Activated CD8-positive, alpha-beta memory T cell treated with anti-CD3 and anti-CD28 coated beads, Interleukin-2, amount 50 U/mL, for 1 hour (primary cell): Measurements from ENCODE around the gene ANK2.

Experiments
- DNase-seq: peaks from one replicate; pipeline ENCODE4 v3.0.0-alpha.2; 2020; ENCODE audit errors: extremely low read depth

The ANK2 gene

GRCh38 chr4:113397114-113397701 lies 347.8 kb downstream of the ANK2 start:
- DNase-seq, result no peak

DNA sequence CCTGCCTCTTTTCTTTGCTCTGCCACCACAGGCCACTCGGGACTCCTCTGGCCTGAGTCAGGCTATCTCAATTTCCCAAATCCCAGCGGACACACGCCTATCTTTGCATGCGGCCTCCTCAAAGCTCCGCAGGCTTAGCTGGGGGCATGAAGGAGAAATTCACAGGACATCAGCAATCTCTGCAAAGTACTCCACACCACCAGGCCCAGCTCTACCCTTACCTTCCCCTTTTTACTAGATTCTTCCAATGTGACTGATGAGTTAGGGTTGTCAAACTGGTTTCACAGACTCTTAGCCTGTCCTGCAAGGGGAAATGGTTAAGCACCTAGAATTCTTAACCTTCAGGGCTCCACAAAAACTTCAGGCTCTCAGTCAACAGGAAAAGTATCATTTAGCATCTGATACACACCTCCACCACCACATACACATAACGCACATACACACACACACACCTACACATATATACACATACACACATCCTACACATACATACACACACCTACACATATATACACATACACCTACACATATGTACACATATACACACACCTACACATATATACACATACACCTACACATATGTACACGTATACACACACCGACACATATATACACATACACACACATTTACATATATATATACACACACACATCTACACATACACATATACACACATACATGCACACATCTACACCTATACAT lies 349.1 kb downstream of the ANK2 start:
- DNase-seq, result no peak

DNA sequence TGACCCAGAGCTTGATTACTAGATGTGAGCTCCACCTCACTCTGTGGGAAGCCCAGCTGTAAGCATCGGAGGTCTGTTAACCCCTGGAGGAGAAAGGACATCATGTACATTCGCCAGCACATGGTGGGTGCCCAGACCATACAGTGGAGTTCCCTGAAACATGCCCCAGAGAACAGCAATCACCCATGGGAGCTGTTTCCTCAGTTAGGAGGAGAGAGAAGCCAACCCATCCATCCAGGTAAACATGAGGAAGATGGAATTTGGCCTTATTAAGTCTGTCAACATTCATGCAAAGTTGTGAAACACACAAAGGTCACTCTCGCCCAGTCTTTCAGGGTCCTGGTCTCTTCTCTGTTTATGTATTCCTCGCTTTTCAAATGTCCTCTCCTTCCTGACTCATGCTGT lies 354.7 kb downstream of the ANK2 start:
- DNase-seq, result no peak

GRCh38 chr4:113404841-113405240 lies 355.4 kb downstream of the ANK2 start:
- DNase-seq, result no peak

DNA sequence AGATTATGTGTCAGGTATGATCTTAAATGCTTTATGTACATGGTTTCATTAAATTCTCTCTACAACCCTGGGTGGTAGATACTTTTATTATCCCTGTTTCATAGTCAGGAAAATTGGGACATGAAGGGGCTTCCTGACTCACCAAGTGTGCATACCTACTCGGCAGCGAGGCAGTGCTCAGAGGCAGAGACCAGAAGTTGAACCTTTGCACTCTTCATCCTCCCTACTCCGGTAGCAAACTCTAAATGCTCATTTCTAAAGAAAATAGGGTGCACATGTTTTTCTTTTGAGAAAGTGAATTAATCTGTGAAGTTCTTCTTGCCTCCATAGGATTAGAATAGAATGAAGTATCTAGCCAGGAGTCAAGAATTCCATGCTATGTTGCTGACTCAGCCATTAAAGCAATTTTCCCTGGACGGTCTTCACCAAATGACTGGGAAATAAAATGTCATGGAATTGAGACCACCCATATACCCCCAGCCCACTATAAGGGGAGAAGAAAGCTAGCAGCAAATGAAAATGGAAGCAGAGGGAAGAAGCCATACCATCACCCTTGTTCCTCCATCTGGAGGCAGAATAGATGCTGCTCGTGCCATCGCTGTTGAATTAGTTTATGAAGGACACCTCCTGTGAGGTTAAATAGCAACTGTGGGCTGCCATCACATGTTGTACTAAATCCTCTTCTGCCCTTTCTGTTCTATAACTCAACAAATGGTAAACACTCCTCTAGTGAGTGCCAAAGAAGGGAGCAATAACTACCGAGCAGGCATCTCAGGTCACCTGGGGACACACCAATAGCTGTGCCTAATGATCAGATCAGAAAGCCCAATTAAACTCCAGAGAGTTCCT lies 356.6 kb downstream of the ANK2 start:
- no peak for DNase-seq

DNA sequence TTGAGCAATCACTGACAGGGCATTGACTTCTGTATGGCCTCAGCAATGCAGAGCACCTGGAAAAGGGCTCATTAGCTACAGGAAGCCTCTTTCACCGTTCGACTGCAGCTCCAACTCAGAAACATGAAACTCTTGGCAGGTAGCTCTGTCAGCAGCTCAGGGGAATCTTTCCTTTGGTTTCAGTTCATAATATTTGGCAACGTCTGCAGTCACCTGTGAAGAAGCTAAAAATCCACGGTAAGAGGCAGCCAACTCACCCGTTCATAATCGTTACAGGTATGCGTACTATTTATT lies 357.2 kb downstream of the ANK2 start:
- DNase-seq, result no peak

DNA sequence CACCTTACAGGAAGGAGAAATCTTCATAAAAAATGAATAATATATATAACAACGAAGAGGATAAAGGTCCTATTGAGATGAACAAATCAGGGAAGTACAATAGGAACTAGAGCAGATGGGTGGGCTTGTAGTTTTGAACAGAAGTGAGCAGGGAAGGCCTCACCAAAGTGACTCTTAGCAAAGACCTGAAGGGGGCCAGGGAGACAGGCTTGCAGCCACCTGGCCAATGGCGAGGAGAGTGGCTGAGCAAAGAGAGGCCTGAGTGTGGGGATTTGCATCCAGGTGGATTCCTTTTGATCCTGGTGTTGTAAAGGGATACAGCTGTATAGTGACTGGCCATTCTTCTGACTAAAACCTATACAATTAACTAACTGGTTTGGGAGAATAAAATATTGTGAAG lies 358.0 kb downstream of the ANK2 start:
- no peak for DNase-seq

DNA sequence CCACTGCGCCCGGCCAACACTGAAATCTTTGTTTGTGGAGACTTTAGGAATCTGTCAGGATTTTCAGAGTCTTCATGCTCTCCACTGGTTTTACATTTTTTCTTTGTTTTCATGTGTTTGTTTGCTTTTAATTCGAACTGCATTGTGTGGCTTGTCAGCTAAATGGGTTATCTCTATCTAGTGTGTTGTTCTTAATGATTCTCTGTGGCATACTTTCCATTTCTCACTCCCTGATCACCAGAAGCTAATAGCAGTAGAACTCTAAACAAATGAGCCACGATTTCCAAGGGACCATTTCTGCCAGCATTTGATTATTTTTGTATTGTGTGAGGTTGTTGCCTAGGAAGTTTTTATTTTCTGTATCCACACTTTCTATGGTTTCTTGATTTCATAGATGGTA lies 359.7 kb downstream of the ANK2 start:
- DNase-seq, result no peak

- no peak for DNase-seq
Measured at GRCh38 chr4:113410686-113411085, 361.2 kb downstream of the ANK2 start.

DNA sequence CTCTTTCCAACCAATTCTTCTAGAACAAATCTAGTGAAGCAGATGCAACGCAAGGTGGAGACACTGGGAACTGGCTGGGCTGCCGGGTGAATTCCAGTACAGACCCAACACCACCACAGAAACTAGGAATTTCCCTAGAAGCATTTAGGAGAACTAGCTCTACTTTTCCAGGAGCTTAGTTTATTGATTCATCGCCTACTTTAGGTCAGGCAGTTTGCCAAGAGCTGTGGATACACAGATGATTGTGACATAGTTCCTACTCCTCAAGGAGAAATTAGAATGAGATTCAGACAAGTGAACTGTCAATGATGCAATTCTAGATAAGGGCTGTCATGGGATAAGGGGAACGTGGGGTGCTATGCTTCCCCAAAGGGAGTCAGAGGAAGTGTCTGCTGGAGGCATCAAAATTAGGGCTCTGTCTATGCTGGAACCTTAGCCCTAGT lies 362.1 kb downstream of the ANK2 start:
- DNase-seq, result no peak

GRCh38 chr4:113419631-113420030 lies 370.2 kb downstream of the ANK2 start:
- DNase-seq, result no peak

- no peak for DNase-seq
Measured at GRCh38 chr4:113420938-113421337, 371.5 kb downstream of the ANK2 start.

DNA sequence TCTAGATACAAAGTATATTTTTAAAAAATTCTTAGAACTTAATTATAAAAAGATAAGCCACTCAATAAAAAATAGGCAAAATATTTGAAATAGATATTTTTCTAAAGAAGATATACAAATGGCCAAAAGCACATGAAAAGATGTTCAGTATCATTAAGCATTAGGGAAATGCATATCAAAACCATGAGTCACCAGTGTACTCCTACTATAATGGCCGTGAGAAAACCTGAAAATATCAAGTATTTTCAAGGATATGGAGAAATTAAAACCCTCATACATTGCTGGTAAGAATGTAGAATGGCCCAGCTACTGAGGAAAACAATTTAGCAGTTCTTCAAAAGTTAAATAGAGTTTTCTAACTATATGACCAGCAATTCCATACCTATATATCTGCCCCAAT lies 374.2 kb downstream of the ANK2 start:
- DNase-seq, result no peak

- no peak for DNase-seq
Measured at GRCh38 chr4:113433116-113433515, 383.7 kb downstream of the ANK2 start.
